ENCODE measurements around the gene PRKAB2.
"Not testable (repeated sequence)": the region's sequence is repeated elsewhere in the genome, so short reads cannot be mapped to it uniquely, and the experiment has no call there.

Gene PRKAB2

GRCh38 chr1:147201786-147202185 is 29.5 kb upstream of the PRKAB2 start:
- Histone ChIP-seq H3K4me3 (no peak overlapping the region), H3K36me3 (no peaks in the 10 kb centered on the region), H3K27me3 (no peaks in the 10 kb centered on the region), H3K9me3 (no peaks in the 10 kb centered on the region), H3K27ac (no peak overlapping the region), H3K4me1 (no peaks in the 10 kb centered on the region)
- DNase-seq: no peak
- TF ChIP-seq, protein P1, sequence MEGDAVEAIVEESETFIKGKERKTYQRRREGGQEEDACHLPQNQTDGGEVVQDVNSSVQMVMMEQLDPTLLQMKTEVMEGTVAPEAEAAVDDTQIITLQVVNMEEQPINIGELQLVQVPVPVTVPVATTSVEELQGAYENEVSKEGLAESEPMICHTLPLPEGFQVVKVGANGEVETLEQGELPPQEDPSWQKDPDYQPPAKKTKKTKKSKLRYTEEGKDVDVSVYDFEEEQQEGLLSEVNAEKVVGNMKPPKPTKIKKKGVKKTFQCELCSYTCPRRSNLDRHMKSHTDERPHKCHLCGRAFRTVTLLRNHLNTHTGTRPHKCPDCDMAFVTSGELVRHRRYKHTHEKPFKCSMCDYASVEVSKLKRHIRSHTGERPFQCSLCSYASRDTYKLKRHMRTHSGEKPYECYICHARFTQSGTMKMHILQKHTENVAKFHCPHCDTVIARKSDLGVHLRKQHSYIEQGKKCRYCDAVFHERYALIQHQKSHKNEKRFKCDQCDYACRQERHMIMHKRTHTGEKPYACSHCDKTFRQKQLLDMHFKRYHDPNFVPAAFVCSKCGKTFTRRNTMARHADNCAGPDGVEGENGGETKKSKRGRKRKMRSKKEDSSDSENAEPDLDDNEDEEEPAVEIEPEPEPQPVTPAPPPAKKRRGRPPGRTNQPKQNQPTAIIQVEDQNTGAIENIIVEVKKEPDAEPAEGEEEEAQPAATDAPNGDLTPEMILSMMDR (IDR thresholded peaks at IDR 0.05): no peak
- intact Hi-C loops (cut with DNase I; ENCODE audit: low total_unique reads): no loop called here

DNA sequence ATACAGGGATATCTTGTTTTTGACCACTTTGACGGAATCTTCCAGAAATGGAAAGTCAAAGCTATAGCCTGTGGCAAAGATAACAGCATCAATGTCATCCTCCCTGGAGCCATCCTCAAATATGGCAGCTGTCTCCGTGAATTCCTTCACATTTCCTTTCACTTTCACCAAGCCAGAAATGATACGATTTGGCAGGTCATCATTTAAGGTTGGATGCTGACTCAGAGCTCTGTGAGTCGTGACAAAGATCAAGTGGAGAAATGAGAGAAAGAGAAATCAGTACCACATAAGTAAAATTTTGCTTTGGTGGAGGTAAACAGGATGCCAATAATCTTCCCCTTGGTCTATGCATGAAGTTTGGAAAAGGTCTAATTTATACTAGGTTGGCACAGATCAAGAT is 29.0 kb upstream of the PRKAB2 start:
- TF ChIP-seq, protein P1 (IDR thresholded peaks at IDR 0.05): no peak
- Histone ChIP-seq H3K27me3 (no peaks in the 10 kb centered on the region), H3K9me3 (no peaks in the 10 kb centered on the region), H3K27ac (no peak overlapping the region), H3K4me3 (no peak overlapping the region), H3K36me3 (no peaks in the 10 kb centered on the region), H3K4me1 (no peaks in the 10 kb centered on the region)
- intact Hi-C loops (cut with DNase I; ENCODE audit: low total_unique reads): no loop called here
- DNase-seq: no peak

- H3K4me1 ChIP-seq; DNase-seq; H3K4me3 ChIP-seq; intact Hi-C loops (cut with DNase I; ENCODE audit: low total_unique reads); H3K36me3 ChIP-seq; H3K27ac ChIP-seq; H3K9me3 ChIP-seq; H3K27me3 ChIP-seq: not testable (repeated sequence)
Measured at GRCh38 chr1:147197324-147197723, 25.1 kb upstream of the PRKAB2 start.

DNA sequence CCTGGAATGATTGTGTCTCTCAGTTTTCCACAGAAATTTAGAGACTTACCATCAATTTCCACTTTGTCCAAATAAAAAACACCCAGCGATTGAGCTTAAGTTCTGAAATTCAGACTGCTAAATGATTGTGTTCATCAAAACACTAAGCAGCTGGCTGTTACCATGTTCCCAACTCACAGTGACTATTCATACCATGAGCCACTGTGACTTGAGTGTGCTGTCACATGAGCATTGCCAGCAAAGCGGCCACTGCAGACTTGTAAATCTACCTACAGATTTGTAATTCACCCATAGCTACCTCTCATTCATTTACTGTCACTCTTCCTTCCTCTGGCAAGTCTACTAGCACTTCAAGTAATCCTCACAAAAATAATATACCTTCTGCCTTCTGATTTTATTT is 17.2 kb upstream of the PRKAB2 start:
- no peak overlapping the region for H3K27ac ChIP-seq
- DNase-seq: no peak
- intact Hi-C loops (cut with DNase I; ENCODE audit: low total_unique reads): no loop called here
- H3K27me3 ChIP-seq: no peaks in the 10 kb centered on the region
- no peak overlapping the region for H3K4me3 ChIP-seq
- H3K4me1 ChIP-seq: no peaks in the 10 kb centered on the region
- H3K9me3 ChIP-seq: no peaks in the 10 kb centered on the region
- TF ChIP-seq, protein P1 (IDR thresholded peaks at IDR 0.05): no peak
- H3K36me3 ChIP-seq: no peaks in the 10 kb centered on the region

DNA sequence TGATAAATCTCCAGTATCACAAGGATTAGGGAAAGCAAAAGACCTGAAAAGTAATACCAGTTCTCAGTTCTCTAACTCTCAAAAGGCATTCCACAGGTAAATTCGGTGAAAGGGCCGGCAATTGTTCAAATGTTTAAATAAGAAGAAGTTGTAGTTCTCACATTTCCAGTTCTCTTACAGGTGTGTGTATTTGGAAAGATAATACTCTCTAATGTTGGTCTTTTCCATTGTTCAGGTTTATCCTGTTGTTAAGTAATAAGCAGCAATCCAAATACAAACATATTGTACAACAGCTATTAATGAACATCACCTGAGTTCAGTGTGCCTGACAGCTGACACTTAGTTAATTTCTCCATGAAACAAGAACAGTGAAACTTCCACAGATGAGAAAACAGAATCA is 13.2 kb upstream of the PRKAB2 start:
- no peak overlapping the region for H3K4me3 ChIP-seq
- H3K27ac ChIP-seq: no peak overlapping the region
- no peaks in the 10 kb centered on the region for H3K27me3 ChIP-seq
- no peaks in the 10 kb centered on the region for H3K4me1 ChIP-seq
- DNase-seq: no peak
- no peaks in the 10 kb centered on the region for H3K9me3 ChIP-seq
- TF ChIP-seq, protein P1 (IDR thresholded peaks at IDR 0.05): no peak
- no peaks in the 10 kb centered on the region for H3K36me3 ChIP-seq
- intact Hi-C loops (cut with DNase I; ENCODE audit: low total_unique reads): no loop called here

- TF ChIP-seq, protein P1 (IDR thresholded peaks at IDR 0.05): no peak
- intact Hi-C loops (cut with DNase I; ENCODE audit: low total_unique reads): no loop called here
- peak overlapping the region; percentile 56 to 69 for H3K27ac ChIP-seq
- no peaks in the 10 kb centered on the region for H3K27me3 ChIP-seq
- peak overlapping the region; percentile 40 to 50 for H3K4me3 ChIP-seq
- peaks cover 0 to 6% (median 0%) of the 10 kb centered on the region in 3 donors for H3K36me3 ChIP-seq
- peak in 1 of 2 donors; percentile 67 for DNase-seq
- H3K9me3 ChIP-seq: no peaks in the 10 kb centered on the region
- peaks cover 0 to 31% (median 7%) of the 10 kb centered on the region in 4 donors for H3K4me1 ChIP-seq
Measured at GRCh38 chr1:147177611-147178380, 5.5 kb upstream of the PRKAB2 start.
